Activated T-cell treated with anti-CD3 and anti-CD28 coated beads, Interleukin-2, amount 50 U/mL, for 4 hours (primary cell): ENCODE results near the gene NDN. TPM values are rescaled to one million over a fixed set of nuclear protein-coding genes. Genes with fewer than 3 reads are reported as not detected.
"Not testable (repeated sequence)": the region's sequence is repeated elsewhere in the genome, so short reads cannot be mapped to it uniquely, and the experiment has no call there.

Experiments used
- ATAC-seq, 2 donors: fragments of 200-7000 bp; cut with Tn5 transposase; one replicate each; pipeline ENCODE4 v1.10.0; 2021
- DNase-seq: peaks from one replicate; pipeline ENCODE4 v3.0.0-alpha.2; 2020
- H3K27me3 Mint-ChIP-seq: one replicate; pipeline ENCODE4 v1.8.0; 2021; ENCODE audit warnings: low read depth, mixed read lengths
- H3K36me3 Mint-ChIP-seq: one replicate; pipeline ENCODE4 v1.8.0; 2022; ENCODE audit warnings: mixed read lengths; ENCODE audit not compliant: insufficient read depth
- H3K4me1 Mint-ChIP-seq: one replicate; pipeline ENCODE4 v1.8.0; 2021; ENCODE audit warnings: low read depth, mixed read lengths
- H3K4me3 Mint-ChIP-seq: one replicate; pipeline ENCODE4 v1.8.0; 2021; ENCODE audit warnings: mild to moderate bottlenecking, moderate library complexity, mixed read lengths
- H3K9me3 Mint-ChIP-seq: one replicate; pipeline ENCODE4 v1.8.0; 2021; ENCODE audit warnings: mixed read lengths
- total RNA-seq, 3 donors: library from RNA; stranded (reverse); gene quantifications; one replicate each; pipeline ENCODE4 v1.2.1, GENCODE V29; 2021

NDN gene, protein sequence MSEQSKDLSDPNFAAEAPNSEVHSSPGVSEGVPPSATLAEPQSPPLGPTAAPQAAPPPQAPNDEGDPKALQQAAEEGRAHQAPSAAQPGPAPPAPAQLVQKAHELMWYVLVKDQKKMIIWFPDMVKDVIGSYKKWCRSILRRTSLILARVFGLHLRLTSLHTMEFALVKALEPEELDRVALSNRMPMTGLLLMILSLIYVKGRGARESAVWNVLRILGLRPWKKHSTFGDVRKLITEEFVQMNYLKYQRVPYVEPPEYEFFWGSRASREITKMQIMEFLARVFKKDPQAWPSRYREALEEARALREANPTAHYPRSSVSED
- total RNA-seq: 1 to 10 TPM in 1 of 3 donors, under 1 TPM in 2; 0.33 to 1.3 (median 0.66) TPM

DNA sequence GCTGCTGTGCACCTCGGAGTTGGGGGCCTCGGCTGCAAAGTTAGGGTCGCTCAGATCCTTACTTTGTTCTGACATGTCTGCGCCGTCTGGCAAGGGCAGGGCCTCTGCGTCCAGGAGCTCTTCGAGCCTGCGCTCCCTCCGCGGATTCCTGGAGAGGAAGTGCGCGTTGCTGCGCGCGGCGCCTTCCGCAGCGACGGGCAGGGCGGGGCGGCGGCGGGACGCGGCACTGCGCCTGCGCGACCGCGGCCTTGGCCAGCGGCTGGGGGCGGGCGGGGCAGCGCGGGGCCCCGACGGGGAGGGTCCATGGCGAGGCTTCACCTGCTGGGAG lies at the start of gene NDN:
TSS of gene NDN (minus strand) at position 163 of the 328 bp plus-strand sequence. CDS start at position 75, 88 bp downstream.
- Mint-ChIP-seq H3K4me3 (no peak within 1 kb of the TSS), H3K27me3 (no peaks in the 10 kb centered on the region), H3K4me1 (no peaks in the 10 kb centered on the region), H3K9me3 (peaks cover 9% of the 10 kb centered on the region), H3K36me3 (no peaks in the 10 kb centered on the region)
- DNase-seq (no peak), ATAC-seq (no peak)

DNA sequence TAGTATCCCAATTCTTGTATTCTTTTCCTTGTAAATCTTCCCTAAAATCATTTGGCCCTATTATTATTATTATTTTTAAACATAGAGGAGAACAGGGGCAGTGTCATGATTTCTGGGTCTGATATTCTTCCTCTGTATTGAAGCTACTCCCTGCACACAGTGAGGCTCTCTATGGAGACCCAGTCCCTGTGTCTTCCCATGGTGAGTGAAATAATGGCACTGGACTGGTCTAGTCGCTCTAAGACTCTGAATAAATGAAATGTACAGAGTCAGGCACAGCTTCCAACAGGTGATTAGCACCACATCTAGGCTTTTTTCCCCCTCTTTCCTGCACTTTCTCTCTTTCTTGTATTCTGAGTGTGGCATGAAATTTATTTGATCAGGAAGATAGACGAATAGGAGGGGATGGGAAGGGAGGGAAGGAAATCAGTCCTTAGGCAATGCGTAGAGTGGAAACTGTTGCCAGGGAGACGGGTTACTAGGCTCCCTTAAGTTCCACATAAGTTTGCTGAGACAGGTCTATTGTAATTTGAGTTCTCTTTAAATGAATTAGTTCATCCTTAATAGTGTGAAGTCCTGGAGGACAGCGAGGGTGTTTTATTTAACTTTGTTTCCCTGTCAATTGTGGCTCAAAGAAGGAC lies 49.0 kb upstream of the NDN start:
- no peaks in the 10 kb centered on the region for H3K27me3 Mint-ChIP-seq
- no peaks in the 10 kb centered on the region for H3K4me1 Mint-ChIP-seq
- H3K36me3 Mint-ChIP-seq: no peaks in the 10 kb centered on the region
- H3K9me3 Mint-ChIP-seq: peaks cover 11% of the 10 kb centered on the region
- ATAC-seq (no peak), DNase-seq (no peak)
- no peak overlapping the region for H3K4me3 Mint-ChIP-seq

DNA sequence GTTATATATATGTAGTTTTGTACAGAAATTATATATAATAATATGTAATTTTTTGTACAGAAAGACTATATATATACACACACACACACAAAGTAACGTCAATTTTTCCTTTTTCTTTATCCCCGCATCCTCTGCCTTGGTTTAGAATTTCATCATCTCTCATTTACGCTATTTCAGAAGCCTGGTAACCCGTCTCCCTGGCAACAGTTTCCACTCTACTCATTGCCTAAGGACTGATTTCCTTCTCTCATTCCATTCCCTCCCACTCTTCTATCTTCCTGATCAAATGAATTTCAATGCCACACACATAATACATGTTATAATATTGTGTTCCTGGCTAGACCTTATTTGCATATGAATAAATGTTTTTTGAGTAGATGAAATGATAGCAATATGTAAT lies 47.8 kb upstream of the NDN start:
- Mint-ChIP-seq H3K4me3 (no peak overlapping the region), H3K4me1 (no peaks in the 10 kb centered on the region), H3K9me3 (peaks cover 7% of the 10 kb centered on the region), H3K27me3 (no peaks in the 10 kb centered on the region), H3K36me3 (no peaks in the 10 kb centered on the region)
- ATAC-seq (no peak), DNase-seq (no peak)

DNA sequence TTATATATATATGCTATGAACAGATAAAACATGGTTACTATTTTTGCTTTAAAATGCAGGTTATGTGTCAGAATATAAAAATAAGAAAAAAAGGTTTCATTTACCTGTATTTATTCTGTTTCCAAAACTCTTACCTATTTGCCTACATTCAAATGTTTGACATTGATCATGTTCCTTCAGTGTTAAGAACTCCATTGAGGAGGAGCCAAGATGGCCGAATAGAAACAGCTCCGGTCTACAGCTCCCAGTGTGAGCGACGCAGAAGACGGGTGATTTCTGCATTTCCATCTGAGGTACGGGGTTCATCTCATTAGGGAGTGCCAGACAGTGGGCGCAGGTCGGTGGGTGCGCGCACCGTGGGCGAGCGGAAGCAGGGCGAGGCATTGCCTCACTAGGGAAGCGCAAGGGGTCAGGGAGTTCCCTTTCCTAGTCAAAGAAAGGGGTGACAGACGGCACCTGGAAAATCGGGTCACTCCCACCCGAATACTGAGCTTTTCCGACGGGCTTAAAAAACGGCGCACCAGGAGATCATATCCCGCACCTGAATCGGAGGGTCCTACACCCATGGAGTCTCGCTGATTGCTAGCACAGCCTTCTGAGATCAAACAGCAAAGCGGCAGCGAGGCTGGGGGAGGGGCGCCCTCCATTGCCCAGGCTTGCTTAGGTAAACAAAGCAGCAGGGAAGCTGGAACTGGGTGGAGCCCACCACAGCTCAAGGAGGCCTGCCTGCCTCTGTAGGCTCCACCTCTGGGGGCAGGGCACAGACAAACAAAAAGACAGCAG lies 27.0 kb upstream of the NDN start:
- not testable (repeated sequence) for H3K9me3 Mint-ChIP-seq, ATAC-seq, DNase-seq, H3K4me3 Mint-ChIP-seq, H3K36me3 Mint-ChIP-seq, H3K4me1 Mint-ChIP-seq, H3K27me3 Mint-ChIP-seq

DNA sequence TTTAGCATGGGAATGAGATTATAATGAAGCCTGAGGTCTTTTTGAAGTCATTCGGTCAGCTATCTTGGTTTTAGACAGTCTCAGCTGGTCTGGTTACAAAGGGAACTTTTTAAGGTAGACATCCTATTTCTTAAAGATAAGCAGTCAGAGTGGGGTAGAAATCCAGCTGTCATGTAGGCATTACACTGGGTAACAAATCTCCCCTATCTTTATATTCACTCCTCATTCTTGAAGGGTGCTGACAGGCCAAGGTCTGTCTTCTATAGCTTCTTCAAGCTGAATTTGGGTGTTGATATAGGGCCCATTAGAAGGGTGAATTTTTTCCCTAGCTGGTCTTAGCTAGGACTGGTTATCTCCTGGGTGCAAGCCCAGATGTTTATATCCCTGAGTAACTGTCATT lies 21.2 kb upstream of the NDN start:
- H3K9me3 Mint-ChIP-seq: peaks cover 13% of the 10 kb centered on the region
- H3K4me1 Mint-ChIP-seq: no peaks in the 10 kb centered on the region
- H3K27me3 Mint-ChIP-seq: no peaks in the 10 kb centered on the region
- DNase-seq (no peak), ATAC-seq (no peak)
- H3K36me3 Mint-ChIP-seq: no peaks in the 10 kb centered on the region
- no peak overlapping the region for H3K4me3 Mint-ChIP-seq

DNA sequence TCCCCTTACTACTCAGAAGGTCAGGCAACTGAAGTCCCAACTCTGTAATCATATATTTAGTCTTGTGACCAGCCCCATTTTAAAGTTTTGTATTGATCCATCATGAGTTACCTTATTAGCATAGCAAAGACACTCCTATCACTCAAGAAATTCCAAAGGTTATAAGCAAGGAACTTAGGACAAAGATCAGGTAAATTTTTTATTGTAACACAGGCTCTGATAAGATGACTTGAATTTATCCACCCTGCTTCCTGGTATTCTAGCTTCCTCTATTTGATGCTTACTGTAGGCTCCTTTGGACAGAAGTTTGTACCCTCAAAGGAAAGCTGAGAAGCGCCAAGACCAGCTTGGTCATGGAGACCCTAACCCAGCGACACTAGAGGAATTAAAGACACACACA lies 8.2 kb upstream of the NDN start:
- no peaks in the 10 kb centered on the region for H3K4me1 Mint-ChIP-seq
- DNase-seq: no peak
- H3K27me3 Mint-ChIP-seq: no peaks in the 10 kb centered on the region
- no peak for ATAC-seq
- H3K9me3 Mint-ChIP-seq: peaks cover 21% of the 10 kb centered on the region
- no peak overlapping the region for H3K4me3 Mint-ChIP-seq
- no peaks in the 10 kb centered on the region for H3K36me3 Mint-ChIP-seq

DNA sequence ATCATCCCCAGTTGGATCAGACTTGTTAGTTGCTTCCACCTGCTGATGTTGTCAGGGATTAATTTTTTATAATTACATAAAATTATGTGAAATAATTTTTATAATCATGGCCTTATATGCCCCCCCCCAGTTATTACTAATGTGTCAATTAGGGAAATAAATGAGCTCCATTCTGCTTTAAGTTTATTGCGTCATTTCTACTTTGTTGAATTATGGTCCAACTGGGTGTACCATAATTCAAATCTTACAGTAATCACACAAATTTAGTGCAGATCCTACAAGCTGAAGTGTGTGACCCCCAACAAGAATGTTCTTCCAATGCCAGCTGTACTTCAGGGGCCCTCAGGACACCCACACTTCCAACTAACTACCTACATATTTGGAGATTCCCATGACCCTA lies 7.5 kb upstream of the NDN start:
- Mint-ChIP-seq H3K9me3 (peaks cover 20% of the 10 kb centered on the region), H3K36me3 (no peaks in the 10 kb centered on the region), H3K4me3 (no peak overlapping the region), H3K27me3 (no peaks in the 10 kb centered on the region), H3K4me1 (no peaks in the 10 kb centered on the region)
- ATAC-seq (no peak), DNase-seq (no peak)

DNA sequence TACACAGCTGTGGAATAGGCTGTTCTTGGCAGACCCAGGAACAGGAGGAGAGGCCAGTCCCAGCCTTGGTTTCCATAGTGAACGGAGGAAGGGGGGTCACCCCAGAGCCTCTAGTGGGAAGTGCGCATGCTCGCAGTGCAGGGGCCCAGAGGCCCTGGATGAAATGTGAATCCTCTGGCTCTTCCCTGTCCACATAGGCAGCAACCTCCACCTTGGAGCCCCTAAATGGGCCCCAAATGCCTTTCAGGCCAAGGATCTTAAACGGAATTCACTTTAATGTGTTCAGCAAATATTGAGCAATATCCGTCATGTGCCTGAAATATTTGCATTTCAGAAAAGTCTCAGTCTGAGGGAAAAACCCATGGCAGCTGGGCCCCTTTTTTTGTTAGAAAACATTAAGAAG lies 3.3 kb upstream of the NDN start:
- Mint-ChIP-seq H3K4me3 (no peak overlapping the region), H3K27me3 (no peaks in the 10 kb centered on the region), H3K9me3 (peaks cover 20% of the 10 kb centered on the region), H3K4me1 (no peaks in the 10 kb centered on the region), H3K36me3 (no peaks in the 10 kb centered on the region)
- no peak for ATAC-seq
- no peak for DNase-seq

DNA sequence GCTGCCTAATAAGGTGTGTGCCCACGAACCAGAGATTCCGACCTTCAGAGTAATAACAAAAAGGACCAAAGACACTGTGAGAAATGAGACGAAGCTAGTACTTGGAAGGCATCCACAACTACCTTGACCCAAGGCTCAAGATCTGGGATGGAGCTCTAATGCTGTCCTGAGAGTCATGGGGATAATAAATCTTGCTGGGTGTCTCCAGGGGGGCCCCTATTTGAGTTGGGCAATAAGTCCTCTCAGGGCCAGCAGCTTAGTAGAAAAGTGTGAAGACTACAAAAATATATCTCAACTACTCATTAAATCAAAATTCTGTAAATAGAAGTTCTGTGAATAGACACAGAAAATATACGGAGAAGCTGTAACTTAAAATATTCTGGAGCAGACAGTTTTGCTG lies 2.9 kb upstream of the NDN start:
- H3K4me1 Mint-ChIP-seq: no peaks in the 10 kb centered on the region
- DNase-seq: no peak
- no peaks in the 10 kb centered on the region for H3K36me3 Mint-ChIP-seq
- ATAC-seq: no peak
- no peaks in the 10 kb centered on the region for H3K27me3 Mint-ChIP-seq
- no peak overlapping the region for H3K4me3 Mint-ChIP-seq
- H3K9me3 Mint-ChIP-seq: peaks cover 18% of the 10 kb centered on the region

DNA sequence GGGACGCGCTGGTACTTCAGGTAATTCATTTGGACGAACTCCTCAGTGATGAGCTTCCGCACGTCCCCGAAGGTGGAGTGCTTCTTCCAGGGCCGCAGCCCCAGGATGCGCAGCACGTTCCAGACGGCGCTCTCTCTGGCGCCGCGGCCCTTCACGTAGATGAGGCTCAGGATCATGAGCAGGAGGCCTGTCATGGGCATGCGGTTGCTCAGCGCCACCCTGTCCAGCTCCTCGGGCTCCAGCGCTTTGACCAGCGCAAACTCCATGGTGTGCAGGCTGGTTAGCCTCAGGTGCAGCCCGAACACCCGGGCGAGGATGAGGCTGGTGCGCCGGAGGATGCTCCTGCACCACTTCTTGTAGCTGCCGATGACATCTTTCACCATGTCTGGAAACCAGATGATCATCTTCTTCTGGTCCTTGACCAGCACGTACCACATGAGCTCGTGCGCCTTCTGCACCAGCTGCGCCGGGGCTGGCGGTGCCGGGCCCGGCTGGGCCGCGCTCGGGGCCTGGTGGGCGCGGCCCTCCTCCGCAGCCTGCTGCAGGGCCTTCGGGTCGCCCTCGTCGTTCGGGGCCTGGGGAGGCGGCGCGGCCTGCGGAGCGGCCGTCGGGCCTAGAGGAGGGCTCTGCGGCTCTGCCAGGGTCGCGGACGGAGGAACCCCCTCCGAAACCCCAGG lies 501 bp downstream of the NDN start:
- no peaks in the 10 kb centered on the region for H3K4me1 Mint-ChIP-seq
- no peak for ATAC-seq
- H3K27me3 Mint-ChIP-seq: no peaks in the 10 kb centered on the region
- H3K36me3 Mint-ChIP-seq: no peaks in the 10 kb centered on the region
- no peak for DNase-seq
- peaks cover 8% of the 10 kb centered on the region for H3K9me3 Mint-ChIP-seq
- H3K4me3 Mint-ChIP-seq: no peak overlapping the region

DNA sequence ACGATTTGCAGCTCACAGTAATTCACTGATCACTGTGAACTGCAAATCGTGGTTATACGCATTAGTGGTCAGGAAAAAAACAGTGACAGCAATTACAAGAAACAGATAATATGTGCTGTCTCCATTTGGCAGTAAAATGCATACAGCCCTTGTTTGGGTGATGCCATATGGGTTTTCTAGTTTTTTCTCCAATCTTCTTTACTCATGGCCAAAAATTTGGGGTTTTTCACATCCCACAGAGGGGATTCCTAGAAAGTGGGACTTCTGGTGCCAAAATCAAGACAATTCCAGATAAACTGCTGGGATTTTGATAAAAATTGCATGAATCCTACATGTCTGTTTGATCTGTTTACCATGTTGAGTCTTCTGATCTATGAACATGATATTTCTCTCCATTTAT lies 15.6 kb downstream of the NDN start:
- DNase-seq (no peak), ATAC-seq (no peak)
- Mint-ChIP-seq H3K27me3 (no peaks in the 10 kb centered on the region), H3K4me1 (no peaks in the 10 kb centered on the region), H3K4me3 (no peak overlapping the region), H3K9me3 (no peaks in the 10 kb centered on the region), H3K36me3 (no peaks in the 10 kb centered on the region)

DNA sequence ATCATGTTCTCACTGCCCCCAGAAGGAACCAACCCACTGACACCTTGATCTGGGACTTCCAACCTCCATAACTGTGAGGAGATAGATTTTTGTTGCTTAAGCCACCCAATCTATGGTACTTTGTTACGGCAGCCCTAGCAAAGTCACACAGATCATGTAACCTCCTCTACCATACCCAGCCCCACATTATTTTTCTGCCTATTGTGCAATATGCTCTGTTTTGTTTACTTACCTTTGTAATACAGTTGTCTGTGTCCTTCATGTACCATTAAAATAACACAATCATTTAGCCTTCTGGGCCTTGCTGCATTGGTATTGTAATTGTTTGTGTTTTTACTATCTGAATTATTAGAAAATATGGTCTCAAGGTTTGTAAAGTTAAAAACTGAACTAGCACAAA lies 16.1 kb downstream of the NDN start:
- Mint-ChIP-seq H3K4me3 (no peak overlapping the region), H3K4me1 (no peaks in the 10 kb centered on the region), H3K27me3 (no peaks in the 10 kb centered on the region), H3K9me3 (no peaks in the 10 kb centered on the region), H3K36me3 (no peaks in the 10 kb centered on the region)
- DNase-seq (no peak), ATAC-seq (no peak)

DNA sequence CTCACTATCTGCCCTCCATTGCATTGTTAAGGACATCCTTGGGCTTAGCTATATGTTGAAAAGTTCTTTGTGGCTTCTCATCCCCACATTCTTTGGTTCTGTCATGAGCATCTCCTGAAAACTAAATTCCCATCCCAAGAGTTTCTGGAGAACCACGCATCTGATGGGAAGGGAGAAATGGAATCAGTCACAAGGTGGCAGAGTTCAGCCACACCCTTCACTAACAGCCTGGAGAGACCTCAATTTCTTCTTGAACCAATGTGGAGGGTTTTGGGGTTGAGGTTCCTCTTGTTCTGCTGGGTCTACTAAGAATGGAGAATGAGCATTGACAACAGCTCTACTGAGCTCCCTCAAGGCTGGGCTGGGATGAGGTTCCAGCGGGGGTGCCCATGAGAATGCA lies 23.9 kb downstream of the NDN start:
- Mint-ChIP-seq H3K27me3 (no peaks in the 10 kb centered on the region), H3K9me3 (peaks cover 3% of the 10 kb centered on the region)
- no peak for ATAC-seq

DNA sequence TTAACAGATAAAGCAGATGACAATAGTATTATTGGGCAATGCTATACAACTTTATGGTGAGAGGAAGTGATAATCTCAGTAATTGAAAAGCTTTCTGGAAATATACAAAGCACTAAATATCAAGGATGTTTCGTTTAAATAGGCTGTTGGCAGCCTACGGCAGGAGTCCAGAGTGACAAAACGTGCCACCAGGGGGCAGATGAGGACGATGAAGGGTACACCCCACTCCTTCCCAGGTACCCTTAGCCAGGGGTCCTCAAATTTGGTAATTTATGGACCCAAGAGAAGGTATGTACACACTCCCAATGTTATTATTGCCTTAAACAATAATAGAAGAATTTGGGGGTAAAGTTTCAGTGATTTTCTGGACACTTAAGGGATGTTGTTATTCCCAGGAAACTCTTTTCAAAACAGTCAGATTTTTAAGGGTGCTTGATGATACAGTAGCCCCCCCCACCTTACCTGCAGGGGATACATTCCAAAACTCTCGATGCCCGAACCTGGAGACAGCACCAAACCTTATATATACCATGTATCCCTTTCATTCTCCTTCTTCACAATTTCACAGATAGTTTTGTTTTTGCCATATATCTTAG lies 38.1 kb downstream of the NDN start:
- no peaks in the 10 kb centered on the region for H3K36me3 Mint-ChIP-seq
- DNase-seq (no peak), ATAC-seq (no peak)
- H3K4me1 Mint-ChIP-seq: no peaks in the 10 kb centered on the region
- H3K27me3 Mint-ChIP-seq: peaks cover 4% of the 10 kb centered on the region
- H3K9me3 Mint-ChIP-seq: no peaks in the 10 kb centered on the region
- H3K4me3 Mint-ChIP-seq: no peak overlapping the region

More for the DNA sequence above, 23.9 kb downstream of the NDN start:
- Mint-ChIP-seq H3K4me1 (no peaks in the 10 kb centered on the region), H3K36me3 (no peaks in the 10 kb centered on the region), H3K4me3 (no peak overlapping the region)
- DNase-seq: no peak
